Smooth muscle cell (in vitro differentiated cells): ENCODE results near the gene ZDHHC17. TPM values are rescaled to one million over a fixed set of nuclear protein-coding genes. Genes with fewer than 3 reads are reported as not detected.
"Not testable (repeated sequence)": the region's sequence is repeated elsewhere in the genome, so short reads cannot be mapped to it uniquely, and the experiment has no call there.

ENCODE experiments used
- DNase-seq: peaks from one replicate; lab custom pipeline; 2025; ENCODE audit not compliant: unreplicated experiment; lab: John Stamatoyannopoulos, UW
- H2AFZ ChIP-seq: fragments of 200-600 bp; sonication (generic); 2 replicates; pipeline ENCODE4 v1.6.0; 2016; ENCODE audit warnings: antibody characterized with exemption, low read depth, mild to moderate bottlenecking
- H3F3A ChIP-seq: fragments of 200-600 bp; sonication (generic); 2 replicates; pipeline ENCODE4 v1.6.0; 2017; ENCODE audit warnings: antibody characterized with exemption, low read depth
- H3K27ac ChIP-seq: fragments of 200-600 bp; sonication (generic); 2 replicates; pipeline ENCODE4 v1.5.1; 2016; ENCODE audit warnings: low read depth, mild to moderate bottlenecking
- H3K27me3 ChIP-seq: fragments of 200-600 bp; sonication (generic); 2 replicates; pipeline ENCODE4 v1.6.1; 2016; ENCODE audit warnings: low read depth, mild to moderate bottlenecking
- H3K36me3 ChIP-seq: fragments of 200-600 bp; sonication (generic); 2 replicates; pipeline ENCODE4 v1.5.1; 2016; ENCODE audit warnings: low read depth
- H3K4me1 ChIP-seq: fragments of 200-600 bp; sonication (generic); 2 replicates; pipeline ENCODE4 v1.5.1; 2016; ENCODE audit warnings: low read depth
- H3K4me2 ChIP-seq: fragments of 200-600 bp; sonication (generic); 2 replicates; pipeline ENCODE4 v1.6.0; 2016; ENCODE audit warnings: mild to moderate bottlenecking
- H3K4me3 ChIP-seq: fragments of 200-600 bp; sonication (generic); 2 replicates; pipeline ENCODE4 v1.5.1; 2016; ENCODE audit warnings: mild to moderate bottlenecking
- H3K79me2 ChIP-seq: fragments of 200-600 bp; sonication (generic); 2 replicates; pipeline ENCODE4 v1.6.0; 2016; ENCODE audit warnings: low read depth, mild to moderate bottlenecking
- H3K9ac ChIP-seq: fragments of 200-600 bp; sonication (generic); 2 replicates; pipeline ENCODE4 v1.6.0; 2016; ENCODE audit warnings: low read depth
- H3K9me3 ChIP-seq: fragments of 200-600 bp; sonication (generic); replicated peaks from 2 replicates; pipeline ENCODE4 v1.5.1; 2016; ENCODE audit warnings: low read depth
- H4K20me1 ChIP-seq: fragments of 200-600 bp; sonication (generic); 2 replicates; pipeline ENCODE4 v1.6.0; 2016; ENCODE audit warnings: low read depth
- CTCF ChIP-seq: fragments of 200-600 bp; sonication (generic); IDR thresholded peaks from 2 replicates; pipeline ENCODE4 v1.5.1; 2017; ENCODE audit warnings: borderline replicate concordance, mild to moderate bottlenecking, antibody characterized with exemption; ENCODE audit not compliant: insufficient read depth, poor library complexity, severe bottlenecking
- WGBS: methylation state at CpG from one replicate; pipeline ENCODE4 v1.1.7; 2016; ENCODE audit warnings: low lambda C conversion rate; 5-methylcytosine and 5-hydroxymethylcytosine counted together
- polyA plus RNA-seq: library from polyadenylated mRNA; unstranded; fragments of >200 nt; fragmentation: Nextera tagmentation; extraction: Ambion mirVana; gene quantifications from 2 replicates; pipeline ENCODE4 v1.2.1, GENCODE V29; 2016
- total RNA-seq: library from RNA; depleted of rRNA; stranded (reverse); fragments of >200 nt; gene quantifications from 2 replicates; pipeline ENCODE4 v1.2.3, GENCODE V29; 2014

ZDHHC17 gene
- total and polyA plus RNA-seq, 2 experiments from 2014 or later: 12.8 to 34.8 TPM

GRCh38 chr12:76777765-76778216 is 13.9 kb downstream of the ZDHHC17 start:
- H3K9ac ChIP-seq: no peak overlapping the region
- DNase-seq: no peak
- no peak overlapping the region for H3K4me2 ChIP-seq
- H3K4me3 ChIP-seq: no peak overlapping the region
- TF ChIP-seq CTCF: no peak
- no peaks in the 10 kb centered on the region for H3K36me3 ChIP-seq
- peaks cover 63% of the 10 kb centered on the region for H4K20me1 ChIP-seq
- WGBS: 94% methylated on average over 5 of the region's 5 CpGs
- H3K9me3 ChIP-seq: no peaks in the 10 kb centered on the region
- H3K4me1 ChIP-seq: peaks cover 8% of the 10 kb centered on the region
- H3K27ac ChIP-seq: no peak overlapping the region
- peaks cover 94% of the 10 kb centered on the region for H3K79me2 ChIP-seq
- no peaks in the 10 kb centered on the region for H3K27me3 ChIP-seq
- H3F3A ChIP-seq: peaks cover 2% of the 10 kb centered on the region
- H2AFZ ChIP-seq: no peak overlapping the region

- H3K9ac ChIP-seq: no peak overlapping the region
- peaks cover 4% of the 10 kb centered on the region for H3F3A ChIP-seq
- TF ChIP-seq CTCF: no peak
- peaks cover 94% of the 10 kb centered on the region for H3K79me2 ChIP-seq
- no peak overlapping the region for H3K4me3 ChIP-seq
- no peaks in the 10 kb centered on the region for H3K9me3 ChIP-seq
- no peak overlapping the region for H2AFZ ChIP-seq
- H3K27ac ChIP-seq: no peak overlapping the region
- H4K20me1 ChIP-seq: peaks cover 57% of the 10 kb centered on the region
- H3K4me2 ChIP-seq: no peak overlapping the region
- peaks cover 8% of the 10 kb centered on the region for H3K4me1 ChIP-seq
- 78% methylated on average over 5 of the region's 5 CpGs for WGBS
- no peaks in the 10 kb centered on the region for H3K36me3 ChIP-seq
- no peaks in the 10 kb centered on the region for H3K27me3 ChIP-seq
- no peak for DNase-seq
These were observed 14.4 kb downstream of the ZDHHC17 start for GRCh38 chr12:76778364-76778763.

GRCh38 chr12:76779310-76779709 is 15.4 kb downstream of the ZDHHC17 start:
- H3K9me3 ChIP-seq, H3K27me3 ChIP-seq, H2AFZ ChIP-seq, DNase-seq, H3K4me3 ChIP-seq, H3K4me1 ChIP-seq, H3K9ac ChIP-seq, H3F3A ChIP-seq, H3K36me3 ChIP-seq, H3K4me2 ChIP-seq, H3K27ac ChIP-seq: not testable (repeated sequence)
- H3K79me2 ChIP-seq: peaks cover 93% of the 10 kb centered on the region
- 93% methylated on average over 5 of the region's 5 CpGs for WGBS
- H4K20me1 ChIP-seq: peaks cover 49% of the 10 kb centered on the region

GRCh38 chr12:76781321-76781720 is 17.4 kb downstream of the ZDHHC17 start:
- no peaks in the 10 kb centered on the region for H3K27me3 ChIP-seq
- H3K27ac ChIP-seq: no peak overlapping the region
- peaks cover 37% of the 10 kb centered on the region for H4K20me1 ChIP-seq
- WGBS: 62% methylated on average over 3 of the region's 3 CpGs
- H3K9me3 ChIP-seq: no peaks in the 10 kb centered on the region
- TF ChIP-seq CTCF: no peak
- H3K9ac ChIP-seq: no peak overlapping the region
- peaks cover 93% of the 10 kb centered on the region for H3K79me2 ChIP-seq
- H3K4me3 ChIP-seq: no peak overlapping the region
- no peak for DNase-seq
- H2AFZ ChIP-seq: no peak overlapping the region
- no peaks in the 10 kb centered on the region for H3K36me3 ChIP-seq
- H3F3A ChIP-seq: peaks cover 8% of the 10 kb centered on the region
- no peak overlapping the region for H3K4me2 ChIP-seq
- peaks cover 13% of the 10 kb centered on the region for H3K4me1 ChIP-seq
